GM18907 (cell line): ENCODE results near the gene COL13A1.

ENCODE experiments used
- ATAC-seq: cut with Tn5 transposase; IDR thresholded peaks from one replicate; pipeline ENCODE4 v1.9.1; 2021; ENCODE audit warnings: mild to moderate bottlenecking, moderate library complexity; ENCODE audit not compliant: unreplicated experiment

COL13A1 gene

DNA sequence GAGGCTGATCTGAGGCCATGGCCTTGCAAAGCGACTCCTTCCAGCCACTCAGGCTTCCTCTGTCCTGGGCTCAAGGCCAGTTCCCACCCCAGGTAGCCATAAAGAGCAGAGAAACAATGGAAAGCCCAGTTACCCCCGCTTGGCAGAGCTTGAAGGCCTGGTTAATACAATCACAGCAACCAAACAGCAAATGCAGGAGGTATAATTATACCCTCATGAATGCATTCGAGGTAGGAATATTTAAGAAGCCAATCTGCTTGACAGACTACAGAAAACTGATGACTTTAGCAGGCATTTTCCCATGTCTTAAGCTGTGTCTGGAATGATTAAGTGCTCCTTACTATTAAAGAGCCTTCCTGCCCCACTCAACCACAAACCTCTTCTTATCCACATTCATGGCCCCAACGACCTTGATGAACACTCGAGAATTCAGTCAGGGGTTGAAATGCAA lies 136.9 kb downstream of the COL13A1 start:
- ATAC-seq = no peak

DNA sequence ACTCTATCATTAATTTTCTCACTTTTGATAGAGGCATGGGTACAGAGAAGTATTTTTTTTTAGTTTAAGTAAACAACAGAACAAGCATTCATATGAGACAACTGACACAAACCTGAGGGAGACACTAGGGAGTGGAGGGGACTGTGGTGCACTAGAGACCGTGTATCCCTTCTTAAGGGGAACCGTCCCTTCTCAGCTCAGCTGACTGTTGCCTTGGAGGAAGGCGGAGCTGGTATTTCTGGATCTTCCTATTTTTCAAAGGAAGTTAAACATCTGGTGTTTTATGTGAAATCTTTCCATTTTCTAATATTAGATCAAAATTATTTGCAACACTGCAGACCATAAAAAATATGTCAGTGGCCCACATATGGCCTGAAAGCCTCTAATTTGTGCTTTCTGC lies 137.4 kb downstream of the COL13A1 start:
- no peak for ATAC-seq

DNA sequence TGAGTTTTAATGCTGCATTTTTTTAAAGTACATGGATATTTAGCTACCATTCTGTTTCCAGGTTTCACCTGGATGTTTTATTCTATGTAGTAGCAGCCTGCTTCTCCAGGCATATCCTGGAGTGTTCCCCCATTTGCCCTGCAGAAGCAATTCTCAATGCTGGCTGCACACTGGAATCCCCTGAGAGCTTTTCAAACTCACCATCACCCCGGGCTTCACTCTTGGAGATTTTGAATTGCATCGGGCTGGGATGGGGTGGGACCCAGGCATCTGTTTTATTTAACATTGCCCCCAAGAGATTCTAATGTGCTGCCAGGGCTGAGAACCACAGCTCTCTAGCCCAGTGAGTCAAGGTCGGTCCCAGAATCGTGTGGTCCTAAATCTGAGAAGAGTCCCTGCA lies 137.8 kb downstream of the COL13A1 start:
- ATAC-seq = no peak

DNA sequence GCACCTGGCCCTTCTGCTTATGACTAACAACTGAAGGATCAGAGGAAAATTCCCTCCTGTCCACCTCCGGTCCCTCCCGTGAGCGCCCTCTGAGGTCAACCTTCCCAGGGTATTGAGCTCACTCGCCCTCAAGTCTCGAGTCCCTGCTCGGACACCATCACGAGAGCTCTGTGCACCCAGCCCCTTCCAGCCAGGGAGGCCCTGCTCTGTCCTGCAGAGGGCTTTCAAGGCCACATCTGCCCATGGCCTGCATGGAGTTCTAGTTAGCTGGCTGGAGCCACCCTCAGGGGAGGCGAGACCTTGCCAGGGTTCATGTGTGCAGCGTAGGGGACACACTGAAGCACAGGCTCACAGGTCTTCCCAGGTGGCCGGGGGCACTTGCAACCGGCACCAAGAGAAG lies 140.0 kb downstream of the COL13A1 start:
- no peak for ATAC-seq

DNA sequence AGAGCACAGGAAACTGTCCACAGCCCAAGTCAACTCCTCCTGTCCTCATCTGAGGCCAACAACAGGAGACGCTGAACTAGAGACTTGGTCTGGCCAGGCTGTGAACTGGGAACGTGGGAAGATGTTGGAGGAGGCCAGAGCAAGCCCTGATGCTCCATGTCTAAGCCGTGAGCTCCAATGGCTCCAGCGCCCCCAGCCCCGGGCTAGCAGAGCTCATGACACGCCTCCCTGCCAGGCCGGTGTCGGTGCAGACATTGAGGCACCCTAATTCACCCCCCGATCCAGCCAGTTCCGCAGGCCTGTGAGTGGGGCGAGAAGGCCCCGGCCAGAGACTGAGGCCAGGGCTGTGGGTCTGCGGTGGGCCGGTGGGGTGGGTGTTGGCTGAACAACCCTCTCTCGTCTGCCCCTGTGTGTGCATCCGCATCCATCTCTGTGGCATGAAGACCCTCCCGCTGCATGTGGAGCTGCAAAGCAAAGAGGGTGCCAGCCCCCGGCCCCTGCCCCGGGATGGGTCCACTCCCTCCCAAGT lies 141.7 kb downstream of the COL13A1 start:
- no peak for ATAC-seq

DNA sequence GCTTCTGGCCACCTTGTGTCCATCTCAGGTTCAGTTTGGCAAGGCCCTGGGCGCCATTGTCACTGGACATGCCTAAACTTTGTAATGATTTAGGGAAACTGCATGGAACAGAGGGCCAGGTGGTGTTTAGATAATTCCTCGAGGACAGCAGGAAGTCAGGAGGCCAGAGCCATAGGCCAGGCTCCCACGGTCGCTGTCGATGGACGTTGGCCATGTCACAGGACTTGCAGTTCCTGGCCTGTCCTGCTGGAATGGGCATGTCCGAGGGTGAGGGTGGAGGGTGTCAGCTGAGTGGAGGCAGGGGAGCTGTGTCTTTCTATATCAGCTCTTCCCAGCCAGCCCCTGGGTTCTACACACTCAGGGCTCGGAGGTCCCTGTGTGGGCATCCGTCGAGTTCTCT lies 143.1 kb downstream of the COL13A1 start:
- no peak for ATAC-seq

DNA sequence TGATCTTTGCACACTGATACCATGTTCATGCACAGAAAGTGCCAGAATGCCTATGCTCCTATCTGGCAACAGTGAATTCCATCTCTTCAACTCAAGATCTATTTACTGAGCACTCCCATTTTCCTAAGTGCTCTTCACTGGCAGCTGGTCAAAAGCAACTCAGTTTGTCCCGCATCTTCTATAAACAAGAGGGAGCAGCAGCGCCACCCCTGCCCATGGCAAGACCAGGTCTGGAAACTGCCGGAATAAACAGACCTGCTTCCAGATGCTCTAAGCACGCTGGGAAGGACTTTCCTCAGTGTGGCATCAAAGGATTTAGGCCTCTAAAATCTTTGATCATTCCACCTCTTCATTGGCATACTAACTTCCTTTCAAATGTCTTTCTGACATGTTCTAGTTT lies 146.6 kb downstream of the COL13A1 start:
- no peak for ATAC-seq

DNA sequence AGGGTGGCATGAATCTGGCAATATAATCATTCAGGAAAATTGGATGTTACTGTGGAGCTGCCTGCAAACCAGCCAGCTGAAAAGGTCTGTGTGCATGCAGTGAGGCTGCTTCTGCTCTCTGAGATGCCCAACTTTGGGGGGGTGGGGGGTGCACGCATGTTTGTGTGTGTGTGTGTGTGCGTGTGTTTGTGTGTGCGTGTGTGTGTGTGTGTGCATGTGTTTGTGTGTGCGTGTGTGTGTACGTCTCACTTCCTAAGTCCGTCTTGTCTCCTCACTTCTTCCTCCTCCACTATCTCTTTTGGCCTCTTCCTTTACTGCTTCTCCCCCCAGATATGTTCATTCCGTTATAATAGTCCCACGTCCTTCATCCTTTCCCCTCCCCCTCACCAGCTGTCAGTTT lies 148.1 kb downstream of the COL13A1 start:
- no peak for ATAC-seq

DNA sequence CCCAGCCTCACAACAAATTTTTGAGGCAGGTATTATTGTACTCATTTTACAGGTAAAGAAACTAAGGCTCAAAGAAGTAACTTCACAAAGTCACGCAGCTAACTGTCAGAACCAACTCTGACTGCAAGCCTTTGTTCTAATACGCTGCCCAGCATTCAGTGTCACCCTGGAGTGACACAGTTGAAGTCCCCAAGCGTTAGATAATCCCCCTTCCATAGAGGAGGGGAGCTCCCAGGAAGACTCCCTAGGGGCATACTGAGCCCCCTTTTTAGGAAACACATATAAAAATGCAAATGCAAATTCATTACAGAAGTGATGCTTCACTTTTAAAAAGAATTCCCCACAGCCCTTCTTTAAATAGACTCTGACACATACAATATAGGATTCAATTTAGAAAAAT lies 150.0 kb downstream of the COL13A1 start:
- ATAC-seq = no peak

DNA sequence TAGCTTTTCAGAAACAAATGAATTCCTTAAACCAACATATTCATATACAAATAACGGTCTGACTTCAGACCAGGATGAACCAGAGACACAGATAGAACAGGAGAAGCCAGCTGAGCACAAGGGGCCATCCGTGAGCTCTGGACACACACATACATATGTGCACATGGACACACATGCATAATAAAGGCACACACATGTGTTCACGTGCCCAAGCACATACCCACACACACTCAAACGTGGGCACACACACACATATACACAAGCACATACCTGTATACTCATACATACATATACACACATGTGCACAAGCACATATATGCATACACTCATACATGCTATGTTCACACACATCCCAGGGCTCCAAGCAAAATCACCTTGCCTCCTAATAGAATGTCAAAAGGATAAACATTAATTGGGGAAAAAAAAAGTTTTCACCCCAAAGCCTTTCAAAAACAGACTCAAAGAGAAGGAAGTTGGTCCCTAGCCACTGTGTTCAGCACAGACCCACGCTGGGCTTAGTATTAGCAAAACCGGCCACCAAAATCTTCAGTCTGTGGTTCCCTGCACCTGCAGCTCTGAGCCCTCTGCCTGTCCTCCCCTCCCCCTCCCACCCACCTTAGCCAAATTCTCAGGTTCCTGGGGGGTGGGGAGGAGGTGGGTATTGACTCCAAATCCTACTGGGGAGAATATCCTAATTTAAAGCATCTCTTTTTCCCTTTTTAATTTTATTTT lies 150.5 kb downstream of the COL13A1 start:
- ATAC-seq = no peak

DNA sequence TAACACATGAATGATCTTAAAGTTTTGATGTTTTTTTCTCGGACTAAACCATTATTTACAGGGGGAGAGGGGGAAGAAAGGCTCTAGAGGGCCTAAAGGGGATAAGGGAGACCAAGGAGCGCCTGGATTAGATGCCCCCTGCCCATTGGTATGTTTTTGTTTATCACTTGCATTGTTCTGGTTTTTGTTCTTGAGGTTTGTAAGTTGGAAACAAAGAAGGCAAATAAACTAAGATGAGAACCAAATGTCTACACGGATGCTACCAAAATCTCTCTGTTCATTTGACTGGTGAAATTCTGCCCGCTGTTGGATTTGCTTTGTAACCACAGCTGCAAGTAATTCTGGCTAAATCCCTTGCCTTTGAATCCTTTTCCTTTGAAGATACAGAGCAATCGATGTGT lies 151.1 kb downstream of the COL13A1 start:
- ATAC-seq = no peak

DNA sequence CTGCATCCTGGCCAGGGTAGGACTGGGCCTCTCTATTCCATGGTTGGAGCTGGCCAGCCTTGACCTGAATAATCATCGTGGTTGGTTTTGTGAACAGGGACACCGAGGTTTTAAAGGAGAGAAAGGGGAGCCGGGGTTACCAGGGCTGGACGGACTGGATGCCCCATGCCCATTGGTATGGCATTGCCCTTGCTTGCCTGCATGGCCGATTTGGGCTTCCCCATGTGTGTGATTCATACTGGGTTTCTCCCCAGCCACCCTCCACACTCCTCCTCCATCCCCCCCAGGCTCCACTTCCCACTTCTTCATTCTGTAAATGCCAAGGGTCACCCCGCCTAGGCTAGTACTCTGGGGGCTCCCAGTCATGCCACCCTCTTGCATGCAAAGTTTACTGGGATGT lies 152.1 kb downstream of the COL13A1 start:
- no peak for ATAC-seq

DNA sequence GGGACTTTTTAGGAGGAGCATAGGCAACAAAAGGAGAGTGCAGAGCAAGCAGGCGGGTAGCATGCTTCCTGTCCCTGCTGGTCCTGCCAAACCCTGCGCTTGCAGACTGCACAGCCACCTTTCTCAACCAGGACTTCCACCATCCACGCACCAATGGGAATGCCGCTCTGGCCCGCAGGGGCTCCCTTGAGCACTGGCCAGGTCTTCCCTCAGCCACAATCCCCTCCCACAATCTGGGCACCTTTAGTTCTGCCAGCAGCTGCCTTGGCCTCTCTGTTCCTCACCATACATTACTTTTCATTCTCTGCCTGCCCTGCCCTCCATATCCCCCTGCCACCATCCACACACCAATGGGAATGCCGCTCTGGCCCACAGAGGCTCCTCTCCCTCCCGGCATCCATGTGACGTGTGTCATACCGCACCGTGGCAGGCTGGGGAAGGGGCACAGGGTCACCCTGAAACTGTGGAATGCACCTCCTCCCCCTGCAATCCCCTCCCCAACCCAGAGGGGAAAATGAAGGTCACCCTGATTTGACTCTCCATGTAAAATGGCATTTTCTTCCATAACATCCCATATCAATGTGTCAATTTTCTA lies 153.6 kb downstream of the COL13A1 start:
- no peak for ATAC-seq

DNA sequence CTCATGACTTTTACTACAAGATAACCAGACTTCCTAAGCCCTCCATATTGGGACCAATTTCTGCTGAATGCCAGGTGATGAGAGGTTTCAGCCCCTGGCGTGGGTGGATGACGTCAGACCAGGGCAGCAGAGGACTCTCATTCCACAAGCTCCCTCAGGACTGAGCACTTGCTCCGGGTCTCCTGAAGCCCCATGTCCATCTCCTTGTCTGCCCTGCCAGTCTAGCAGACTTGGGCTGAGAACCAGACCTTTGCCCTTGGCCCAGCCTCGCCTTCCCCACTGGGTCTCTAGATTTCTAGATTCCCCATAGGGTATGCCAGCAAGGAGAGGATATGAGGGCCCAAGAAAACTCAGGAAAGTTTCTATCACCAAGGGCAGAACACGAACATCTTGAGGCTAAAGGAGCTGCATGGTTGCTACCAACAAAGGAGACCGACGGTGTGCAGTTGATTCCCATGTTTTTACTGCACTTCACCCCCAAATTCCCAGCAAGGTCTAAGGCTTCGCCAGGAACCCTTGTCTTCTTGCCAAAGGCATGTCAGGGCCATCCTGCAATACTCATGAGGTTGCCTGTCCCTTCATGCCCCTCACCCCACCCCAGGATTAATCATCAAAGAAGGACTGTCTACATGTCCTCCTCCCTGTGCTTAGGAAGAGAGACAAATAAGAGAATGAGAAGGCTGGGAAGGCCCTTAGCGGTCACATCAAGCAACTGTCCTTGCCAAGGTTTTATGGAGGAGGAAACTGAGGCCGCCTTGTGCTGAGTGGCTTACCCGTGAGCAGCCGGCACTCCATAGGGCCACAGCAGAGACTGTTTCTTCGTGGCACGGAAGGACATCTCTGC lies 154.4 kb downstream of the COL13A1 start:
- no peak for ATAC-seq

DNA sequence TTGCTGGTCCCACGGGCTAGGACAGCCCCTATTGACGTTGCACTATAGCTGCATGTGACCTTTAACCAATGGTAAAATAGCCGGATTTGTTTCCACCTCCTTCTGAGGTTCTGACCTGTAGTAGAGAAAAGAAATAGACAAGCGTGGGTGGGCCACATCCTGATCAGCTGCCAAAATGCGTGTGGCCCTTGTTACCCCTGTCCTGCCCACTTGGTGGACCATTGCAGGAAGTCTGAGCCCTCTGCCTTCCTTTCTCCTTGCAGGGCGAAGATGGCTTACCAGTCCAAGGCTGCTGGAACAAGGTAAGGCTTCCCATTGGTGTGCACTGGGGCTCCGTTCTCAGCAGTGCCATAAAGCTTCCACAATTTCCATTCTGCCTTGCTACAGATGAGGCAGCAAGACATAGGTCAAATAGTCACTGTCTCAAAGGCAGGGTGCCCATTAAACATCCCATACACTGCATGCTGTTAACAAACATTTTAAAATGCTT lies 155.1 kb downstream of the COL13A1 start:
- no peak for ATAC-seq

DNA sequence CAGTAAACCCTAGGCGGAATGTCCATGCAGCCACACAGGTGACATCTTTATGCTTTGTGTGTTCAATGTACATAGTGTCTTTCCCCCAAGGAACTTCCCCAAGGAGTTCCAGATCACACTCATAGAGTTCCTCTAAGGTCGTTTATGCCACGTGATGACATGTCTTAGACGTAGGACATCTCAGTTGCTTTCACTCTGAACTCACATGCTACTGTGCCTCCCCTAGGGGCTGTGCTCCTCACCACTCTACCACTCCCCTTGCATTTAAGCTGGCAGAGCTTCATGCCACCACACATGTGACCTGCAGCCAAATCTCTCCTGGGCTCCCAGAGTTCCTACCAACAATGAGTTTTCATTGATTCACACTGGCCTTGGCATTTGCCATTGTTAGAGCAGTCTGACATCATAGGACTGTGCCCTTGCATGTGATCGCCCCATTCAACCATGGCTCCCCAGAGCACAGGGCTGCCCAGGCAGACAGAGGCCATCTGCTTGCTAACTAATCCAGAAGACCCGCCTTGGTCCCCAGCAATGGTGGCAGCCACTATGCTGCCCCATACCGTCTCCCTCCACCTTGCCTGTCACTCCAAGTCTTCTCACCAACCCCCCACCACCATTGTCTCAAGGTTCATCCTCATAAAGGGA lies 155.7 kb downstream of the COL13A1 start:
- ATAC-seq = no peak

DNA sequence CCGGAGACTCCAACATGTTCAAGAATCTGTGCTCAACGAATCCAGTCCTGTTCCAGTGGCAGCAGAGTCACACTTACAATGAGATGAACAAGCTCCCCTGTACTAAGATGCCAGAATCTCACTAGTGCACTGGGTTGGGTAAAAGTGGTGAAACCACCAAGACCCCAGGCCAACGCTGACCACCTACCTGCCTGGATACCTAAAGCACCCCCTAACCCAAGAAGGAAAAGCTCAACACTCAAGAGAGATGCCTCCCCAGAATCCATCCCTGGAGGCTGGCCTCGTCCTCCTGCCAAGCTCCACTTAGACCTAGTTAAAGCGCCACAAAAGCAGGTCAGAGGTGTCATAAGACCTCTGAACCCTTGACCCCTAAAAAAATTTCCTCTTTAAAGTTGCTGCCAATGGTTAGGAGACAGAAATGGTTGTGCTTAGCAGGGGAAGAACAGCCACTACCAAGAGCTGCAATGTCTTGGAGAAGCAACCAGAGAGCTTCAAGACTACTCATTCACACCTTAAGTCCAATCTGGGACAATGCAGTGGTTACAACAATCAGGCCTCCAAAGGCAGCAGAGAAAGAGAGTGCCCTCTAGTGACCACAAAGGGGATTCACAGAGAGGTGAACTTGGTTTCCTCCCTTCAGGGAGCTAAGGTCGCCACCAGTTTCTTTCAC lies 156.3 kb downstream of the COL13A1 start:
- ATAC-seq = no peak

DNA sequence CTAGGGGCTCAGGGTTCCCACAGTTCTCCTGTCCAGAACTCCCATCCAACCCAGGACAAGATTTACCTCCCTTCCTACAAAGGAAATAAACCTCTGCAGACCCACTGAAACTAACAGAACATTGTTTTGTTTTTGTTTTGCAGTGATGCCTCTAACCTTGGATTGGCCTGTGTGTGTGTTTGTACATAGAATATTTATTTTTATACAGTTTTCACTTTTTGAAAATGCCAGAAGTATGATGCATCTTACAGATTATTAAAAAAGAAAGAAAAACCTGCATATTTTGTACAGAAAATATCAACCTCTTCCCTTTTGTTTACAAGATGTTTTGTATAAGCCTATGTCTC lies 156.8 kb downstream of the COL13A1 start:
- no peak for ATAC-seq

DNA sequence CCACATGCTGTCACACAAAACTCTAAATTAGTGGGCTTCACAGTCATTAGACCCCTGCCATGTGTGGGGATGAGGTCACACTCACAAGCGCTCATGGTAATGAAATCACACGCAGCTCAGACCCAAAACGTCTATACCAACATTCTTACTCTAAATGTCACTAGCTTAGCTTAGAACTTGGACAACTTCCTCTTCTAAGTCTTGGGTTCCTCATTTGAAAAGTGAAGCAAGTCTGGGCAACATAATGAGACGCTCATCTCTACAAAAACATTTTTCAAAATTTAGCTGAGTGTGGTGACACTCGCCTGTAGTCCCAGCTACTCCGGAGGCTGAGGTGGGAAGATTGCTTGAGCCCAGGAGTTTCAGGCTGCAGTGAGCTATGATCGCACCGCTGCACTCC lies 158.2 kb downstream of the COL13A1 start:
- no peak for ATAC-seq

DNA sequence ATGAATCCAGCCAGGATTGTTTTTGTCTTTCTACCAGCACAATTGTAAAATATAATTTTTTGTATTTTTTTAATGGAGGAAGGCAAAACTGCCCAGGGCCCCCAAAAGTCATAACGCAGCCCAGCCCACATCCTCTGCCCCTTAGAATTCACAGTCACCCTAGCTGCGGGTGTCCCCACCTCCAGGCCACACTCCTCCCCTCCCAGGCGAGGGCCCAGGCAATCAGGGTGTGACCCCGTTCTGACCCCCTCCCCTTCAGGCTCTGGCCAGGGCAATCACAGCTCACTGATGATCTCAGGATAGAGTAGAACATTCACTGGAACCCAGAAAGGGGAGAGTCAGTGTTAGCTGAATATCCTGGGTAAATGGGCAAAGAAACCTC lies 158.9 kb downstream of the COL13A1 start:
- ATAC-seq = no peak
